Endothelial cell of umbilical vein (primary cell): ENCODE measurements around the gene MYOM3. TPM values are rescaled to one million over a fixed set of nuclear protein-coding genes. Genes with fewer than 3 reads are reported as not detected.

Experiments
- BruUV-seq: library from RNA; stranded (reverse); fragments of 400-500 nt; replicated peaks from 2 replicates; lab custom pipeline; 2021; lab: Mats Ljungman, UMichigan
- CTCF ChIA-PET: fragments of 300-600, 350-600 bp; sonication (Branson Sonifier 250); formaldehyde crosslinking; loops from one replicate; lab custom pipeline; 2021; ENCODE audit warnings: antibody characterized with exemption, inconsistent platforms; lab: Charles Lee
- POLR2A ChIA-PET: fragments of 300-600, 350-600 bp; sonication (Branson Sonifier 250); formaldehyde crosslinking; loops from one replicate; lab custom pipeline; 2021; ENCODE audit warnings: antibody characterized with exemption, inconsistent platforms; lab: Charles Lee
- DNase-seq: peaks from one replicate; pipeline ENCODE4 v3.0.0-alpha.2; 2011; ENCODE audit warnings: low read depth, low spot score
- FAIRE-seq: peaks from 2 replicates; lab custom pipeline; 2011; peaks lifted over from hg19 to GRCh38; lab: Jason Lieb, UNC
- H2AFZ ChIP-seq: 2 replicates; pipeline ENCODE4 v1.6.0; 2012; ENCODE audit warnings: low read depth, low read length, control low read depth, inconsistent platforms
- H3K27ac ChIP-seq: 2 replicates; pipeline ENCODE4 v1.5.1; 2011; ENCODE audit warnings: low read depth, mild to moderate bottlenecking, control low read depth, low read length, moderate library complexity; ENCODE audit not compliant: insufficient read depth
- H3K27me3 ChIP-seq, 2 experiments: 2 replicates each; pipeline versions ENCODE4 v1.6.0 to v1.6.1; 2011; ENCODE audit warnings: low read length in 2 of 2, mixed read lengths in 1 of 2; ENCODE audit not compliant: control insufficient read depth in 2 of 2, insufficient read depth in 2 of 2
- H3K36me3 ChIP-seq, 2 experiments: 2 replicates in 1 of 2; 3 replicates in 1 of 2; pipeline ENCODE4 v1.5.1; 2011; ENCODE audit warnings: low read length in 2 of 2, mild to moderate bottlenecking in 1 of 2, moderate library complexity in 1 of 2; ENCODE audit not compliant: control insufficient read depth in 2 of 2, insufficient read depth in 2 of 2; ENCODE audit errors: extremely low read depth in 1 of 2
- H3K4me1 ChIP-seq: 3 replicates; pipeline ENCODE4 v1.5.1; 2011; ENCODE audit warnings: mild to moderate bottlenecking, low read length; ENCODE audit not compliant: control insufficient read depth, insufficient read depth; ENCODE audit errors: extremely low read depth
- H3K4me2 ChIP-seq: 2 replicates; pipeline ENCODE4 v1.6.1; 2011; ENCODE audit warnings: low read length, control low read depth, mixed read lengths; ENCODE audit not compliant: insufficient read depth
- H3K4me3 ChIP-seq, 3 experiments: fragments of 200-600 bp in 1 of 3; sonication (generic), shearing (Covaris generic) in 1 of 3; replicated peaks in 1 of 3; 2 replicates each; pipeline ENCODE4 v1.5.1; 2011 to 2016; ENCODE audit warnings: control low read depth in 3 of 3, low read length in 3 of 3, mild to moderate bottlenecking in 2 of 3, inconsistent platforms in 1 of 3, low read depth in 1 of 3, moderate library complexity in 1 of 3; ENCODE audit not compliant: insufficient read depth in 1 of 3
- H3K79me2 ChIP-seq: 2 replicates; pipeline ENCODE4 v1.6.0; 2012; ENCODE audit warnings: low read length, inconsistent platforms; ENCODE audit not compliant: control insufficient read depth, insufficient read depth
- H3K9ac ChIP-seq: replicated peaks from 2 replicates; pipeline ENCODE3; 2011; ENCODE audit warnings: low read length, control low read depth; ENCODE audit not compliant: insufficient read depth; ENCODE audit errors: extremely low read depth
- H3K9me1 ChIP-seq: replicated peaks from 3 replicates; pipeline ENCODE4 v1.6.0; 2011; ENCODE audit warnings: mild to moderate bottlenecking, low read length; ENCODE audit not compliant: control insufficient read depth, insufficient read depth; ENCODE audit errors: extremely low read depth
- H3K9me3 ChIP-seq: replicated peaks from 2 replicates; pipeline ENCODE4 v1.5.1; 2012; ENCODE audit warnings: low read length, inconsistent platforms; ENCODE audit not compliant: control insufficient read depth, insufficient read depth
- H4K20me1 ChIP-seq: replicated peaks from 2 replicates; pipeline ENCODE3; 2011; ENCODE audit warnings: mild to moderate bottlenecking, low read length; ENCODE audit not compliant: control insufficient read depth, insufficient read depth; ENCODE audit errors: extremely low read depth
- EZH2 ChIP-seq: IDR thresholded peaks from 2 replicates; pipeline ENCODE4 v1.6.1; 2012; ENCODE audit warnings: borderline replicate concordance, low read depth, mild to moderate bottlenecking, moderate library complexity, low read length, inconsistent platforms; ENCODE audit not compliant: severe bottlenecking
- FOS ChIP-seq: IDR thresholded peaks from 2 replicates; pipeline ENCODE4 v1.6.1; 2011; ENCODE audit warnings: mild to moderate bottlenecking, low read length, moderate library complexity, borderline replicate concordance; ENCODE audit not compliant: insufficient read depth
- GATA2 ChIP-seq: IDR thresholded peaks from 2 replicates; pipeline ENCODE4 v1.7.0; 2011; ENCODE audit warnings: low read depth, mild to moderate bottlenecking, moderate library complexity, mixed read lengths, low read length; ENCODE audit not compliant: insufficient read length, insufficient read depth
- JUN ChIP-seq: IDR thresholded peaks from 2 replicates; pipeline ENCODE4 v1.6.1; 2011; ENCODE audit warnings: borderline replicate concordance, low read depth; ENCODE audit not compliant: insufficient read length, insufficient read depth
- MYC ChIP-seq: IDR thresholded peaks from one replicate; pipeline ENCODE4 v1.6.1; 2011; ENCODE audit warnings: mild to moderate bottlenecking, low read depth, low read length
- POLR2A ChIP-seq: IDR thresholded peaks from 2 replicates; pipeline ENCODE4 v1.6.1; 2012; ENCODE audit warnings: low read depth, mild to moderate bottlenecking, control low read depth, low read length
- POLR2AphosphoS5 ChIP-seq: IDR thresholded peaks from 2 replicates; pipeline ENCODE4 v1.6.1; 2012; ENCODE audit warnings: low read depth, mild to moderate bottlenecking, control low read depth, low read length, moderate library complexity; ENCODE audit not compliant: insufficient read depth
- dilution Hi-C: fragments of 300-500 bp; cut with MboI; formaldehyde crosslinking; loops from one replicate; pipeline ENCODE4 v1.15.0; 2019; ENCODE audit warnings: low sequenced_read_pairs; ENCODE audit not compliant: extremely low pct_ligation_motif_present
- intact Hi-C: fragments of 100-400 bp; cut with micrococcal nuclease; formaldehyde crosslinking; loops from one replicate; pipeline ENCODE4 v1.10.0; 2022
- polyA plus RNA-seq, 4 experiments: library from polyadenylated mRNA; depleted of rRNA in 3 of 4; stranded (reverse) in 3 of 4; unstranded in 1 of 4; fragments of >200 nt; gene quantifications; 2 replicates each; pipeline versions ENCODE4 v1.2.1 to v1.2.3, GENCODE V29; 2011 to 2012; ENCODE audit warnings: missing spikeins in 1 of 4
- total RNA-seq: library from RNA; stranded (reverse); gene quantifications from 2 replicates; pipeline ENCODE4 v1.2.3, GENCODE V29; 2021
- TF ChIP-seq, protein P1 (sequence below): IDR thresholded peaks from 2 replicates; pipeline ENCODE4 v1.6.1; 2011; ENCODE audit not compliant: insufficient read depth, insufficient read length
- TF ChIP-seq, protein P2 (sequence below), 2 donors: IDR thresholded peaks; 1 replicate in 1 of 2; 2 replicates in 1 of 2; pipeline ENCODE4 v1.5.1; 2011; ENCODE audit warnings: low read length in 2 of 2, mild to moderate bottlenecking in 2 of 2, moderate library complexity in 2 of 2, control low read depth in 1 of 2, inconsistent platforms in 1 of 2, low read depth in 1 of 2; ENCODE audit not compliant: insufficient read depth in 1 of 2; ENCODE audit errors: extremely low read depth in 1 of 2

MYOM3 gene
- total and polyA plus RNA-seq, 2 donors (not counting 3 experiments of a cell fraction or from before 2014, with no cell fraction given): 0.11 to 0.40 TPM

DNA sequence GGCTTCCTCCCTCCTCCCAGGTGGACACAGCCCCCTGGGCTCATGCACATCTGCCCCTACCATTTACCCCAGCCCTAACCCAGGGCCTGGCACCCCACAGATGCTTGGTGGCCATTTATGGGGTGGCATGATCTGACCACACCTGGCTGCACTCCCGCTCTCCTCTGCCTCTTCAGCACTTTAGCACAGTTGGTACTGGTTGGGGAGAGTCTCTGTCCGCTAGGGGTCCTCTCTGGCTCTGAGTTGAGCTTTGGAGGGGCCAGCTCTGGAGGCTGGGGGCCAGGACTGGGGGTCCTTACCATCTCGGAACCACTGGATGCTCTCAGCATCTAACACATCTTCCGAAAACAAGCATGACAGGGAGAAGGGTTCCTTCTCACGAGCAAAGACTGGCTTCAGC lies 17.4 kb downstream of the MYOM3 start:
- H3K4me1 ChIP-seq: no peaks in the 10 kb centered on the region
- no peaks in the 10 kb centered on the region for H3K9me1 ChIP-seq
- TF ChIP-seq POLR2AphosphoS5 (no peak), JUN (no peak), EZH2 (no peak), FOS (no peak), POLR2A (no peak), GATA2 (no peak), MYC (no peak)
- TF ChIP-seq, protein P1, sequence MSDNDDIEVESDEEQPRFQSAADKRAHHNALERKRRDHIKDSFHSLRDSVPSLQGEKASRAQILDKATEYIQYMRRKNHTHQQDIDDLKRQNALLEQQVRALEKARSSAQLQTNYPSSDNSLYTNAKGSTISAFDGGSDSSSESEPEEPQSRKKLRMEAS: no peak
- TF ChIP-seq, protein P2, sequence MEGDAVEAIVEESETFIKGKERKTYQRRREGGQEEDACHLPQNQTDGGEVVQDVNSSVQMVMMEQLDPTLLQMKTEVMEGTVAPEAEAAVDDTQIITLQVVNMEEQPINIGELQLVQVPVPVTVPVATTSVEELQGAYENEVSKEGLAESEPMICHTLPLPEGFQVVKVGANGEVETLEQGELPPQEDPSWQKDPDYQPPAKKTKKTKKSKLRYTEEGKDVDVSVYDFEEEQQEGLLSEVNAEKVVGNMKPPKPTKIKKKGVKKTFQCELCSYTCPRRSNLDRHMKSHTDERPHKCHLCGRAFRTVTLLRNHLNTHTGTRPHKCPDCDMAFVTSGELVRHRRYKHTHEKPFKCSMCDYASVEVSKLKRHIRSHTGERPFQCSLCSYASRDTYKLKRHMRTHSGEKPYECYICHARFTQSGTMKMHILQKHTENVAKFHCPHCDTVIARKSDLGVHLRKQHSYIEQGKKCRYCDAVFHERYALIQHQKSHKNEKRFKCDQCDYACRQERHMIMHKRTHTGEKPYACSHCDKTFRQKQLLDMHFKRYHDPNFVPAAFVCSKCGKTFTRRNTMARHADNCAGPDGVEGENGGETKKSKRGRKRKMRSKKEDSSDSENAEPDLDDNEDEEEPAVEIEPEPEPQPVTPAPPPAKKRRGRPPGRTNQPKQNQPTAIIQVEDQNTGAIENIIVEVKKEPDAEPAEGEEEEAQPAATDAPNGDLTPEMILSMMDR (IDR thresholded peaks at IDR 0.05; ENCODE audit: extremely low read depth in 1 of 2, insufficient read depth in 1 of 2, low read depth in 1 of 2, low read length in 2 of 2): no peak
- H3K79me2 ChIP-seq: no peaks in the 10 kb centered on the region
- no peak overlapping the region for H3K27ac ChIP-seq
- no peak overlapping the region for H3K9ac ChIP-seq
- no peak overlapping the region for H3K4me2 ChIP-seq
- no peaks in the 10 kb centered on the region for H3K36me3 ChIP-seq
- intact Hi-C loops (no loop called here), dilution Hi-C loops (no loop called here)
- H3K4me3 ChIP-seq: no peak overlapping the region
- H4K20me1 ChIP-seq: no peaks in the 10 kb centered on the region
- POLR2A ChIA-PET: interaction anchor here (0.7 kb wide), 1 partner anchor 19 kb away, joined by 5 read pairs; no protein-coding TSS in a partner anchor
- FAIRE-seq (no peak), DNase-seq (no peak)
- H3K9me3 ChIP-seq: no peaks in the 10 kb centered on the region
- CTCF ChIA-PET: interaction anchor here (1.2 kb wide), 1 partner anchor 56 kb away, joined by 3 read pairs; no protein-coding TSS in a partner anchor
- BruUV-seq: no TSS peak
- H3K27me3 ChIP-seq: no peaks in the 10 kb centered on the region
- no peak overlapping the region for H2AFZ ChIP-seq
